ENCODE measurements around the gene DPYD.

The DPYD gene

GRCh38 chr1:97070376-97070775, 850.5 kb downstream of the DPYD start:
- TF ChIP-seq, protein P1, sequence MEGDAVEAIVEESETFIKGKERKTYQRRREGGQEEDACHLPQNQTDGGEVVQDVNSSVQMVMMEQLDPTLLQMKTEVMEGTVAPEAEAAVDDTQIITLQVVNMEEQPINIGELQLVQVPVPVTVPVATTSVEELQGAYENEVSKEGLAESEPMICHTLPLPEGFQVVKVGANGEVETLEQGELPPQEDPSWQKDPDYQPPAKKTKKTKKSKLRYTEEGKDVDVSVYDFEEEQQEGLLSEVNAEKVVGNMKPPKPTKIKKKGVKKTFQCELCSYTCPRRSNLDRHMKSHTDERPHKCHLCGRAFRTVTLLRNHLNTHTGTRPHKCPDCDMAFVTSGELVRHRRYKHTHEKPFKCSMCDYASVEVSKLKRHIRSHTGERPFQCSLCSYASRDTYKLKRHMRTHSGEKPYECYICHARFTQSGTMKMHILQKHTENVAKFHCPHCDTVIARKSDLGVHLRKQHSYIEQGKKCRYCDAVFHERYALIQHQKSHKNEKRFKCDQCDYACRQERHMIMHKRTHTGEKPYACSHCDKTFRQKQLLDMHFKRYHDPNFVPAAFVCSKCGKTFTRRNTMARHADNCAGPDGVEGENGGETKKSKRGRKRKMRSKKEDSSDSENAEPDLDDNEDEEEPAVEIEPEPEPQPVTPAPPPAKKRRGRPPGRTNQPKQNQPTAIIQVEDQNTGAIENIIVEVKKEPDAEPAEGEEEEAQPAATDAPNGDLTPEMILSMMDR (IDR thresholded peaks at IDR 0.05; ENCODE audit: low read length): no peak
- no peak for TF ChIP-seq EZH2 (optimal IDR thresholded peaks at IDR 0.05; ENCODE audit: low read depth, low read length)
- no peak for TF ChIP-seq EZH2phosphoT487 (IDR thresholded peaks at IDR 0.05; ENCODE audit: low read length)
- Histone ChIP-seq H3K9me2 (replicated peaks; ENCODE audit: insufficient read depth, low read length) (no peaks in the 10 kb centered on the region), H3K9ac (ENCODE audit: low read length) (no peak overlapping the region), H3K27ac (ENCODE audit: low read length) (no peak overlapping the region), H2AFZ (ENCODE audit: low read length) (no peak overlapping the region), H3K4me1 (ENCODE audit: low read length) (no peaks in the 10 kb centered on the region), H3K27me3 (replicated peaks; ENCODE audit: insufficient read depth, low read length) (no peaks in the 10 kb centered on the region), H3K4me3 (ENCODE audit: low read length) (no peak overlapping the region), H3K4me2 (ENCODE audit: low read depth, low read length) (no peak overlapping the region), H3K9me3 (replicated peaks; ENCODE audit: insufficient read depth, low read length) (no peaks in the 10 kb centered on the region), H3K36me3 (replicated peaks; ENCODE audit: insufficient read depth, low read length) (no peaks in the 10 kb centered on the region), H3K79me2 (ENCODE audit: low read length) (no peaks in the 10 kb centered on the region), H4K20me1 (ENCODE audit: insufficient read depth, low read length) (no peaks in the 10 kb centered on the region), H3F3A (ENCODE audit: insufficient read depth, low read length) (no peaks in the 10 kb centered on the region)
- no peak for DNase-seq

GRCh38 chr1:97069312-97069711, 851.5 kb downstream of the DPYD start:
- no peaks in the 10 kb centered on the region for H3K4me1 ChIP-seq (ENCODE audit: low read length)
- H4K20me1 ChIP-seq (ENCODE audit: insufficient read depth, low read length): no peaks in the 10 kb centered on the region
- no peak overlapping the region for H3K4me3 ChIP-seq (ENCODE audit: low read length)
- no peaks in the 10 kb centered on the region for H3K27me3 ChIP-seq (replicated peaks; ENCODE audit: insufficient read depth, low read length)
- no peak overlapping the region for H3K27ac ChIP-seq (ENCODE audit: low read length)
- no peaks in the 10 kb centered on the region for H3K79me2 ChIP-seq (ENCODE audit: low read length)
- no peak for DNase-seq
- no peaks in the 10 kb centered on the region for H3K9me3 ChIP-seq (replicated peaks; ENCODE audit: insufficient read depth, low read length)
- no peak overlapping the region for H2AFZ ChIP-seq (ENCODE audit: low read length)
- no peaks in the 10 kb centered on the region for H3K36me3 ChIP-seq (replicated peaks; ENCODE audit: insufficient read depth, low read length)
- H3F3A ChIP-seq (ENCODE audit: insufficient read depth, low read length): no peaks in the 10 kb centered on the region
- no peaks in the 10 kb centered on the region for H3K9me2 ChIP-seq (replicated peaks; ENCODE audit: insufficient read depth, low read length)
- no peak overlapping the region for H3K9ac ChIP-seq (ENCODE audit: low read length)
- H3K4me2 ChIP-seq (ENCODE audit: low read depth, low read length): no peak overlapping the region
- no peak for TF ChIP-seq EZH2 (optimal IDR thresholded peaks at IDR 0.05; ENCODE audit: low read depth, low read length)
- no peak for TF ChIP-seq EZH2phosphoT487 (IDR thresholded peaks at IDR 0.05; ENCODE audit: low read length)
- TF ChIP-seq, protein P1 (IDR thresholded peaks at IDR 0.05; ENCODE audit: low read length): no peak

DNA sequence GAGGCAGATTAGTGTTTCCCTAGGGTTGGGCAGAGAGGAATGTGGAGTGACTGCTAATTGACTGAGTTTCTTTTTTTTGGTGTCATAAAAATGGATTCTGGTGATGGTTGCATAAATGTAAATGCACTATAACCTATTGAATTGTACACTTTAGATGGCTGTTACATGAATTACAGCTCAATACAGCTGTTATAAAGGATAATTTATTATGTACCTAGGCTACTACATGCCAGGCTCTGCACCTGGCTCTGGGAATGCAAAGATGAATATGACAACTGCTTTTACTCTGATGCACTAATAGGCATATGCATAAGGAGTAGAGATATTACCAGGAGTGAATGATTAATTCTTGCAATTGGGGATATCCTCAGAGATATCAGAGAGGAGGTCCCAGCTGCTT, 854.0 kb downstream of the DPYD start:
- DNase-seq: no peak
- Histone ChIP-seq H3K9ac (ENCODE audit: low read length) (no peak overlapping the region), H3K36me3 (replicated peaks; ENCODE audit: insufficient read depth, low read length) (no peaks in the 10 kb centered on the region), H4K20me1 (ENCODE audit: insufficient read depth, low read length) (no peaks in the 10 kb centered on the region), H3K4me3 (ENCODE audit: low read length) (no peak overlapping the region), H3K9me3 (replicated peaks; ENCODE audit: insufficient read depth, low read length) (no peaks in the 10 kb centered on the region), H3K27me3 (replicated peaks; ENCODE audit: insufficient read depth, low read length) (no peaks in the 10 kb centered on the region), H3K27ac (ENCODE audit: low read length) (no peak overlapping the region), H3K4me2 (ENCODE audit: low read depth, low read length) (no peak overlapping the region), H3F3A (ENCODE audit: insufficient read depth, low read length) (no peaks in the 10 kb centered on the region), H2AFZ (ENCODE audit: low read length) (no peak overlapping the region), H3K9me2 (replicated peaks; ENCODE audit: insufficient read depth, low read length) (no peaks in the 10 kb centered on the region), H3K79me2 (ENCODE audit: low read length) (no peaks in the 10 kb centered on the region), H3K4me1 (ENCODE audit: low read length) (no peaks in the 10 kb centered on the region)
- TF ChIP-seq EZH2 (optimal IDR thresholded peaks at IDR 0.05; ENCODE audit: low read depth, low read length): no peak

DNA sequence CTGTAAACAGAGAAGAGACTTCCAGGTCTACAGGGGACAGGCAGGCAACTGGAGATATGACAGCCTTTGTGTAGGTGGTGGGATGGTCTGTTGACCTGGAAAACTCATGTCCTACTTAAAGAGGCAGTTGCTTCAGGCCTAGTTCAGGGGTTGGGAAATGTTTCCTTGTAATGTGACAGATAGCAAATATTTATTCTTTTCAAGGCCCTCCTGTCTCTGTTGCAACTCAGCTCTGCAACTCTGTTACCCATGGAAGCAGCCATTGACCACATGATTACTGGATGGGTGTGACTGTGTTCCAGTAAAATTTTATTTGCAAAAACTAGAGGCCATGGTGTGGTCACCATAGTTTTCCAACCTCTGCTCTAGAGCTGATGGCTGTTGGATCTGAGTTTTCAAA, 857.3 kb downstream of the DPYD start:
- Histone ChIP-seq H3K4me3 (ENCODE audit: low read length) (no peak overlapping the region), H4K20me1 (ENCODE audit: insufficient read depth, low read length) (no peaks in the 10 kb centered on the region), H3K9ac (ENCODE audit: low read length) (no peak overlapping the region), H3K4me2 (ENCODE audit: low read depth, low read length) (no peak overlapping the region), H3K79me2 (ENCODE audit: low read length) (no peaks in the 10 kb centered on the region), H3K27ac (ENCODE audit: low read length) (no peak overlapping the region), H3K27me3 (replicated peaks; ENCODE audit: insufficient read depth, low read length) (no peaks in the 10 kb centered on the region), H3F3A (ENCODE audit: insufficient read depth, low read length) (no peaks in the 10 kb centered on the region), H3K36me3 (replicated peaks; ENCODE audit: insufficient read depth, low read length) (no peaks in the 10 kb centered on the region), H3K9me2 (replicated peaks; ENCODE audit: insufficient read depth, low read length) (no peaks in the 10 kb centered on the region), H2AFZ (ENCODE audit: low read length) (no peak overlapping the region), H3K4me1 (ENCODE audit: low read length) (no peaks in the 10 kb centered on the region), H3K9me3 (replicated peaks; ENCODE audit: insufficient read depth, low read length) (no peaks in the 10 kb centered on the region)
- TF ChIP-seq EZH2 (optimal IDR thresholded peaks at IDR 0.05; ENCODE audit: low read depth, low read length): no peak
- TF ChIP-seq, protein P1 (IDR thresholded peaks at IDR 0.05; ENCODE audit: low read length): no peak
- no peak for TF ChIP-seq EZH2phosphoT487 (IDR thresholded peaks at IDR 0.05; ENCODE audit: low read length)
- no peak for DNase-seq
